Measurements from ENCODE around the gene EFCAB5. TPM values are rescaled to one million over a fixed set of nuclear protein-coding genes. Genes with fewer than 3 reads are reported as not detected.
"Not testable (repeated sequence)": the region's sequence is repeated elsewhere in the genome, so short reads cannot be mapped to it uniquely, and the experiment has no call there.

Gene EFCAB5
- under 1 TPM in 1 of 2 donors, not detected in 1; 0.55 TPM for total RNA-seq
- 1.1 to 1.5 reads per million in 2 donors for total RNA-seq

DNA sequence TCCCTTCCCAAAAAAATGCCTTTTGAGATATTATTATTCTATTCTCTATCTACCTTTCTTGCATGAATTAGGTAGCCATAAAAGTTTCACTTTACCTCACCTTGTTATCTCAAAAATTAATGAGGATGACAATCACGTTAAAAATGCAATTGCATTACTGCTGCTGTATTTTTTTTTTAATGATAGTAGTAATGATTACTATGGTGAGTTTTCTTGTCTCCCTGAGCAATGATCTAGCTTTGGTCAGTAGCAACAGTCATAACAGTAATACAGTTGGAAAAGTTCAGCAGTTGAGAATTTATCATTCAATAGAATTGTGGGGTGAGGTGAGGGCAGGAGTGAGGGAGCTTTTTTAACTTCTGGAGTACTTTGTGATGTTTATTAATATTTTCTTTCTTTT, at the start of gene EFCAB5:
TSS of gene EFCAB5 (plus strand) at position 301 of the 400 bp plus-strand sequence. CDS start 163 bp downstream, outside the sequence.
- Mint-ChIP-seq H3K27me3 (no peaks in the 10 kb centered on the region), H3K4me1 (peaks cover 2% of the 10 kb centered on the region), H3K4me3 (no peak within 1 kb of the TSS), H3K27ac (no peak within 1 kb of the TSS), H3K36me3 (ENCODE audit: low read depth) (no peaks in the 10 kb centered on the region)
- ATAC-seq (no peak), DNase-seq (no peak)
- H3K9me3 ChIP-seq (ENCODE audit: control insufficient read depth, low read length, poor library complexity, severe bottlenecking): no peaks in the 10 kb centered on the region

DNA sequence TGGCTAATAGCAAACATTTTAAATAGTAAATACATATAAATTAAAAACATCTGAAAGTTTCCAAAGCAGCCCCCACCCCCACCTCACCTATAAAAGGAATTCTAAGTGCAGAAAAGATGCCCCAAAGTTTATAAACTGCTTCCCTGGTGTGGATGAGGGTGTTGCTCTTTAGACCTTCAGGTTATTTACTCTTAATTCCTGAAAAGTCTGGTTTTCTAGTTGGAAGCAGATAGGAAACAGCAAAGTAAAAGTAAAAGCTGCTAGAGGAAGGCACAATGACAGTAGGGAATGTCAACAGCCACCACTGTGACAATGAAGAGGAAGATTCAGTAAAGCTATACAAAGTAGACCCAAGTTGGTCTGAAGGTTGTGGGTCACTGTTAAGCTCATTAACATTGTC, 49.2 kb upstream of the EFCAB5 start:
- DNase-seq (no peak), ATAC-seq (no peak)
- H3K36me3 Mint-ChIP-seq (ENCODE audit: low read depth): peaks cover 3% of the 10 kb centered on the region
- no peak overlapping the region for H3K4me3 Mint-ChIP-seq
- H3K27me3 Mint-ChIP-seq: no peaks in the 10 kb centered on the region
- no peaks in the 10 kb centered on the region for H3K9me3 ChIP-seq (ENCODE audit: control insufficient read depth, low read length, poor library complexity, severe bottlenecking)
- H3K27ac Mint-ChIP-seq: no peak overlapping the region
- peaks cover 12% of the 10 kb centered on the region for H3K4me1 Mint-ChIP-seq

DNA sequence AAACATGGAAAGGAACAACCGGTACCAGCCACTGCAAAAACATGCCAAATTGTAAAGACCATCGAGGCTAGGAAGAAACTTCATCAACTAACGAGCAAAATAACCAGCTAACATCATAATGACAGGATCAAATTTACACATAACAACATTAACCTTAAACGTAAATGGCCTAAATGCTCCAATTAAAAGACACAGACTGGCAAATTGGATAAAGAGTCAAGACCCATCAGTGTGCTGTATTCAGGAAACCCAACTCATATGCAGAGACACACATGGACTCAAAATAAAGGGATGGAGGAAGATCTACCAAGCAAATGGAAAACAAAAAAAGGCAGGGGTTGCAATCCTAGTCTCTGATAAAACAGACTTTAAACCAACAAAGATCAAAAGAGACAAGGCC, 44.3 kb upstream of the EFCAB5 start:
- DNase-seq; H3K27ac Mint-ChIP-seq; H3K9me3 ChIP-seq (ENCODE audit: control insufficient read depth, low read length, poor library complexity, severe bottlenecking); ATAC-seq; H3K4me3 Mint-ChIP-seq; H3K36me3 Mint-ChIP-seq (ENCODE audit: low read depth); H3K27me3 Mint-ChIP-seq: not testable (repeated sequence)
- H3K4me1 Mint-ChIP-seq: peaks cover 12% of the 10 kb centered on the region

DNA sequence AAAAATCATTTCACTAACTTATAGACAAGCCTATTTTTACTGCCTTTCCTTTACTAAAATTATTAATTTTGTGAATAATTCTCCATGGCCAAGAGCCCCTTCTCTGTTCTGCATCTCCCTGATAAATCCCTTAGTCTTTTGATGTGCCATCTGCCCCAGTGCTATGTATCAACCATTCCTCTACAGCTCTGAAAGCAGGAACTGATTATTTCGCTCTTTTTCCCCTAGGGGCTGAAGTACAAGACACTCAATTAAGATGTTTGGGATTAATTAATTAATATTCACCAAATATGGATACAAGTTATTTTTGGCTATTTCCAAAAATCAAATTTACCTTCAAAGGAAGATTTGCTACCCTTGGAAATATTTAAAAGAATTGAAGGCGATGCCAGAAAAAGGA, 38.0 kb upstream of the EFCAB5 start:
- H3K27me3 Mint-ChIP-seq: no peaks in the 10 kb centered on the region
- ATAC-seq (no peak), DNase-seq (no peak)
- peaks cover 2% of the 10 kb centered on the region for H3K36me3 Mint-ChIP-seq (ENCODE audit: low read depth)
- H3K27ac Mint-ChIP-seq: peak overlapping the region; percentile 11
- H3K4me1 Mint-ChIP-seq: peaks cover 24% of the 10 kb centered on the region
- H3K4me3 Mint-ChIP-seq: no peak overlapping the region
- H3K9me3 ChIP-seq (ENCODE audit: control insufficient read depth, low read length, poor library complexity, severe bottlenecking): no peaks in the 10 kb centered on the region

DNA sequence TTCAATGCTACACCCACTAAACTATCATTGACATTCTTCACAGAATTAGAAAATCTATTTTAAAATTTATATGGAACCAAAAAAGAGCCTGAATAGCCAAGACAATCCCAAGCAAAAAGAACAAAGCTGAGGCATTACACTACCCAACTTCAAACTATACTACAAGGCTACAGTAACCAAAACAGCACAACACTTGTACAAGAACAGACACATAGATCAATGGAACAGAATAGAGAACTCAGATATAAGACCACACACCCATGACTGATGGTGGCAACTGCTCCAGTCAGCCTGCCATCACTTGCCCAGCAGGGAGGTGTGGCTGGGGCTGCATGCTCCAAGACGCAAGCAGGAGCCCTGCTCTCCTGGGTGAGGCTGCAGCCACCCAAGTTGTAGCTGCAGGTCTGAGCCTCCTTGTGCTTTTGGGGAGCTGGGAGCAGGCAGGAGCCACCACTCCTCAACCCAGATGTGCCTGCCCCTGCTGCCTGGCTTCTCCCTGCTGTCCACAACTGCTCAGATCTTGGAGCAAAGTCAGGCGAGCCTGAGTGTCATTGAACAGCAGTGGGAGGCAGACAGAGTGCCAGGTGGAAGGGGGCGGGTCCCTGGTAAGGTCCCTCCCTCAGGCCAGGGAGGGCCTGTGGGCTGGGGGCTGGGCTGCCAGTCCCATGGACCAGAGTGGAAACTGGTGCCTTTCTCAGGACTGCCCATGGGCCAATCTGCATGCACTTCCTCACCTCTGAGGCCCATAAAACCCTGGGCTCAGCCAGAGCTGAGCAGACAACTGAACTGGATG, 36.2 kb upstream of the EFCAB5 start:
- H3K27me3 Mint-ChIP-seq: no peaks in the 10 kb centered on the region
- H3K36me3 Mint-ChIP-seq (ENCODE audit: low read depth): peaks cover 2% of the 10 kb centered on the region
- H3K4me1 Mint-ChIP-seq: peaks cover 27% of the 10 kb centered on the region
- H3K4me3 Mint-ChIP-seq: no peak overlapping the region
- H3K27ac Mint-ChIP-seq: no peak overlapping the region
- DNase-seq: no peak
- no peak for ATAC-seq
- H3K9me3 ChIP-seq (ENCODE audit: control insufficient read depth, low read length, poor library complexity, severe bottlenecking): no peaks in the 10 kb centered on the region

DNA sequence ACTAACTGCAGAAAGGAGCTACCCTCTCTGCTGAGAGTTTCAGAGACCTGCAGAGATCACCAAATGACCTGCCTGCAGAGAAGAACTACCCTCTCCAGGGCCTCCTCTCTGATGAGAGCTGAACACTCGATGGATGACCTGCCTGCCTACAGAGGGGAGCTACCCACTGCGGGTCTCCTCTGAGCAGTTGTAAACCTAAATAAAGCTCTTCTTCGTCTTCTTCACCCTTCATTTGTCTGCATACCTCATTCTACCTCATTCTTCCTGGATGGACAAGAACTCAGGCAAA, 35.6 kb upstream of the EFCAB5 start:
- H3K27me3 Mint-ChIP-seq: no peaks in the 10 kb centered on the region
- H3K27ac Mint-ChIP-seq: no peak overlapping the region
- no peaks in the 10 kb centered on the region for H3K9me3 ChIP-seq (ENCODE audit: control insufficient read depth, low read length, poor library complexity, severe bottlenecking)
- H3K4me1 Mint-ChIP-seq: peaks cover 28% of the 10 kb centered on the region
- peaks cover 2% of the 10 kb centered on the region for H3K36me3 Mint-ChIP-seq (ENCODE audit: low read depth)
- DNase-seq (no peak), ATAC-seq (no peak)
- no peak overlapping the region for H3K4me3 Mint-ChIP-seq

DNA sequence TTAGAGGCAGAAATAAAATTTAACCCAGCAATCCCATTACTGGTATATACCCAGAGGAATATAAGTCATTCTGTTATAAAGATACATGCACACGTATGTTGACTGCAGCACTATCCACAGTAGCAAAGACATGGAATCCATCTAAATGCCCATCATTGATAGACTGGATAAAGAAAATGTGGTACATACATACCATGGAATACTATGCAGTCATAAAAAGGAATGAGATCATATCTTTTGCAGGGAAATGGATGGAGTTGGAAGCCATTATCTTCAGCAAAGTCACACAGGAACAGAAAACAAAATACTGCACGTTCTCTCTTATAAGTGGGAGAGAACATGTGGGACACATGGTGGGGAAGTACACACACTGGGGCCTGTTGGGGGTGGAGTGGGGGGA, 34.5 kb upstream of the EFCAB5 start:
- Mint-ChIP-seq H3K4me3 (no peak overlapping the region), H3K27ac (no peak overlapping the region), H3K27me3 (no peaks in the 10 kb centered on the region), H3K36me3 (ENCODE audit: low read depth) (peaks cover 2% of the 10 kb centered on the region), H3K4me1 (peaks cover 27% of the 10 kb centered on the region)
- DNase-seq: no peak
- ATAC-seq: no peak
- no peaks in the 10 kb centered on the region for H3K9me3 ChIP-seq (ENCODE audit: control insufficient read depth, low read length, poor library complexity, severe bottlenecking)

DNA sequence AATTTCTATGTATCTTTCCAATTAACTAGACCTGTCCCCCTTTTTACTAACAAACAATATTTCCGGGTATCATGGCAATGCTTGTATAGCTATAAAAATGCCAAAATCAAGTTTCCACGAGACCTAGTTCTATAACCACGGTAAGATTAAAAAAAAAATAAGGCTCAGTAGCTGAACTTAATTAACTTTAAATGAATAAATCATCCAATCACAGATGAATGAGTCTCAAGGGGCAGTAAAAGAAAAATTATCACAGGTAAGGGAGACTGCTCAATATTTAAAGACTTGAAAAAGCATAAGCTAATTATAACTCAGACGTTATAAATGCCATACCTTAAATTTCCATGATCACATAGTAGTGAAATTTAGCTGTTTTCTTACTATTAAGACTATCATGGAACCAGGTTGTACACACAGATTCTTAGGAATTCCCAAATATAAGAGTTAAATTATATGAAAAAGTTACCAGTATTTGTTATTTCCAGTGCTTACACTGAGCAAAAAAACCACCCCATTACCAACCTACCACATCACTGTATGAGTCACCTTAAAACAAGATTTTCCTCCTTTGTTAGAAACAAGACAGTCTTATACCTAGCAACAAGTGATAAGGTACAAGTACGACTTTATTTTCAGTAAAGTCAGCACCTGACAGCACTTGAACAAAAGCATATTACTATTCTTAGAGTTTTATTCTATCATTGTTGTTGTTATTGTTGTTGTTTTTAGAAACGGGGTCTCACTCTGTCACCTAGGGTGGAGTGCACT, 32.0 kb upstream of the EFCAB5 start:
- H3K9me3 ChIP-seq (ENCODE audit: control insufficient read depth, low read length, poor library complexity, severe bottlenecking): no peaks in the 10 kb centered on the region
- Mint-ChIP-seq H3K4me1 (peaks cover 17% of the 10 kb centered on the region), H3K4me3 (no peak overlapping the region), H3K27ac (no peak overlapping the region), H3K27me3 (no peaks in the 10 kb centered on the region), H3K36me3 (ENCODE audit: low read depth) (peaks cover 2% of the 10 kb centered on the region)
- DNase-seq (no peak), ATAC-seq (peak; percentile 54)

DNA sequence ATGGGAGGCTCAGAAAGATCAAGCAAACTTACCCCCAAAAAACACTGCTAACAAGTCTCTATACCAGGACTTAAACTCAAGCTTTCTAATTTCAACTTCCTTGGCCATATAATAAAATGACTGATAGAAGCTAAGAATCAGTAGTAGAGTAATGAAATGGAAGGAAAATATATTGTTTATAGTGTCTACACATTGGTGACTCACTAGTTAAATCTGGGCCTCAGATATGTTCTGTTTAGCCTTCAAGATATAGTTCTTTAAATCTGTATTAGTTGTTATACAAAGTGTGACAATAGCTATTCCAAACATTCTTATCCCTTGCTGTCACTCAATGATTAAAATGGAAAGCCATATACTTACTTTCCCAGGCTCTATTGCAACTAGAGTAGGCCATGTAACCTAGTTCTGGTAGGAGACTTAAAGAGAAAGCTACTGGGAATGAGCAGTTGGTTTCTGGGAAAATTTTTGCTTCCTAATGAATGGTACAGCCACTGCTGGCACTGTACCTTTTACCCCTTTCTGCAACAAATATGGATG, 29.7 kb upstream of the EFCAB5 start:
- no peak for DNase-seq
- no peak for ATAC-seq
- Mint-ChIP-seq H3K4me3 (no peak overlapping the region), H3K4me1 (peaks cover 7% of the 10 kb centered on the region), H3K27me3 (no peaks in the 10 kb centered on the region), H3K27ac (no peak overlapping the region), H3K36me3 (ENCODE audit: low read depth) (no peaks in the 10 kb centered on the region)
- no peaks in the 10 kb centered on the region for H3K9me3 ChIP-seq (ENCODE audit: control insufficient read depth, low read length, poor library complexity, severe bottlenecking)

DNA sequence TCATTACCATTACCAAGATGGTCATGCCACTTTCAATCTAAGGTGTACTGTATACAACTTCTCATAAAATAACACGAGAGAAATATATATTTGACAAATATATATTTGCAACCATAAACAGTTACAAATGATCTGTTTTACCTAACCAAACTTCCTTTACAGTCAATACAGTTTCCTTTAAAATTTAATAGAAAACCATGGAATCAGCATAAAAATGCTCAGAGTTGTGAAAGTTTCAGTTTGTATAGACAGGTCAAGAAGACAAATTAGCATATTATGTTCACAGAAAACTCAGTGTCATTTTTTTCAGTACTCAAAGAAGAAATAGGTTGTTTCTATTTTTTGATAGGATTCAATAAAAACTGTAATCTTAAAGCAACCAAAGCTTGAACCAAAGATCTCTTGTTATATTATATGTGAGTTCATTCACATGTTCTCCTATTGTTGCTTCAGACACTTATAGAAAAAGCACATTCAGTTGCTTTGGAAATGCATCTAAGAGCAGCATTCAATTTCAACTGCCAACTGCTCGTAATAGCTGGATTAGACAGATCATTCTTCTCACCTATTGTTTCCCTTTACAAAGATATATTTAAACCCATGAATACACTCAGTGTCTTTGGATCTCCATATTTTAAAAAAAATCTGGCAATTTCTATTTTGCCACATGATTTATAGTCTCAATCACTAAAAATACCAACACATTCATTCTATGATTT, 26.5 kb upstream of the EFCAB5 start:
- DNase-seq: no peak
- no peak for ATAC-seq
- H3K27ac Mint-ChIP-seq: no peak overlapping the region
- no peaks in the 10 kb centered on the region for H3K36me3 Mint-ChIP-seq (ENCODE audit: low read depth)
- H3K4me1 Mint-ChIP-seq: peaks cover 15% of the 10 kb centered on the region
- H3K9me3 ChIP-seq (ENCODE audit: control insufficient read depth, low read length, poor library complexity, severe bottlenecking): no peaks in the 10 kb centered on the region
- H3K4me3 Mint-ChIP-seq: no peak overlapping the region
- no peaks in the 10 kb centered on the region for H3K27me3 Mint-ChIP-seq

DNA sequence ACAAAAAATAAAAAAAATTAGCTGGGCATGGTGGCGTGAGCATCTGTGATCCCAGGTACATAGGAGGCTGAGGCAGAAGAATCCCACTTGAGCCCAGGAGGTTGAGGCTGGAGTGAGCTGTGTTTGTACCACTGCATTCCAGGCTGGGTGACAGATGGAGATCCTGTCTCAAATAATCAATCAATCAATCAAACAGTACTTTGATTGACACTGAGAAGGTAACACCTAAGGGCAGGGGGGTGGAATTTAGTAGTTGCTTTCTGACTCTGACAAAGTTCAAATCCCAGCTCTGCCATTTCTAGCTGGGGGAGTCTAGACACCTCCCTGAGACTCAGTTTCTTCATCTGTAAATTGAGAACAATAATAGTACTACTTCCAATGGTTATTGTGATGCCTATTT, 23.4 kb upstream of the EFCAB5 start:
- ATAC-seq: no peak
- Mint-ChIP-seq H3K27ac (no peak overlapping the region), H3K27me3 (no peaks in the 10 kb centered on the region), H3K4me1 (peaks cover 18% of the 10 kb centered on the region), H3K4me3 (no peak overlapping the region), H3K36me3 (ENCODE audit: low read depth) (peaks cover 2% of the 10 kb centered on the region)
- DNase-seq: no peak
- no peaks in the 10 kb centered on the region for H3K9me3 ChIP-seq (ENCODE audit: control insufficient read depth, low read length, poor library complexity, severe bottlenecking)

DNA sequence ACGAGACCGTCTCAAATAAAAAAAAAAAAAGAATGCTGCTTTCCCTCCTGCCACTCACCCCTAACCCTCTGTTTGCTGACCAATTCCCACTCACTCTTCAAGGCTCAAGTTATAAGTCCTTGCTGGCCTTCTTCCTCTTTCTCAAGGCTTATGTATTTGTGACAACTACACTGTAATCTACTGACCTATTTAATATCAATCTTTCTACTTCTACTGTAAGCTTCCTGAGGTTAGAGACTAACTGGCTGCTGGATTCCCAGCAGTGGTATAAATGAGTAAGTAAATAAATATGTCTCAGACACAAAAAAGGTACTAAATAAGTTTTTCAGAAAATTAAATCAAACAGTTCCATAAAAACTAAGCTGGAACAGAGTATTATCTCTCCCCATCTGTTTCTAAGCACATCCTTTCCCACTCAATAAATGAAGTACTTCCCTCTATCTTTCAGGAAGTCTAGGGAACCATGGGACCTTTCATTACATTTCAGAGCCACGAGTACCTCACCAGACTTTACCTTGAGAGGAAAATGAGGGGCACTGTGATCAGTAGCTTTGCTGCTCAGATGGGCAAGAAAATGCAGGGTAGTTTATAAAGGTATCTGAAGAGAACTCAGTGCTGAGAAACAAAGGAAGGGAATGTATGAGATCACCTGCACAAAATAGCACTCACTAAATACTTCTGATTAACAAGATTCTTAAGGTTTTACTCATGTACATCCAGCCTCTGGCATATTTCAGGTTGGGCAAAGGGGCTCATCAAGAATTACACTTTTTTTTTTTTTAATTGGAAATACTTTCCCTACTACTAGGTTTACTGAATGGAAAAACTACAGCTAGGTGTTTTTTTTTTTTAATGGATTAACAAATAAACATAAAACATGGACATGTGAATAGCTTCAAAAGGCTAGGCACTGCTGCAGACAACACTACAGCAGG, 22.2 kb upstream of the EFCAB5 start:
- ATAC-seq (no peak), DNase-seq (no peak)
- H3K27me3 Mint-ChIP-seq: no peaks in the 10 kb centered on the region
- H3K4me3 Mint-ChIP-seq: no peak overlapping the region
- no peak overlapping the region for H3K27ac Mint-ChIP-seq
- peaks cover 2% of the 10 kb centered on the region for H3K36me3 Mint-ChIP-seq (ENCODE audit: low read depth)
- H3K9me3 ChIP-seq (ENCODE audit: control insufficient read depth, low read length, poor library complexity, severe bottlenecking): no peaks in the 10 kb centered on the region
- peaks cover 18% of the 10 kb centered on the region for H3K4me1 Mint-ChIP-seq
